Upper lobe of left lung (tissue), 6 donors: ENCODE results near the gene SPACA9. TPM values are rescaled to one million over a fixed set of nuclear protein-coding genes. Genes with fewer than 3 reads are reported as not detected.

Experiments
- ATAC-seq, 2 donors: fragments of 200-7000 bp; cut with Tn5 transposase; one replicate each; pipeline ENCODE4 v1.9.1; 2022; ENCODE audit warnings: mild to moderate bottlenecking in 2 of 2, moderate library complexity in 2 of 2; ENCODE audit not compliant: low FRiP score in 2 of 2
- DNase-seq, 2 donors: peaks; one replicate each; pipeline ENCODE4 v3.0.0-alpha.2; 2019 to 2020
- H3K27ac ChIP-seq, 4 donors: fragments of 200-600 bp; sonication (generic); one replicate each; pipeline ENCODE4 v1.5.1; 2016 to 2019
- H3K27me3 ChIP-seq, 4 donors: fragments of 200-600 bp; sonication (generic); one replicate each; pipeline ENCODE4 v1.5.1; 2017 to 2019
- H3K36me3 ChIP-seq, 4 donors: fragments of 200-600 bp; sonication (generic); one replicate each; pipeline ENCODE4 v1.5.1; 2016 to 2019
- H3K4me1 ChIP-seq, 4 donors: fragments of 200-600 bp; sonication (generic); one replicate each; pipeline ENCODE4 v1.5.1; 2018 to 2019
- H3K4me3 ChIP-seq, 4 donors: fragments of 200-600 bp; sonication (generic); one replicate each; pipeline ENCODE4 v1.5.1; 2017 to 2019; ENCODE audit warnings: mild to moderate bottlenecking in 2 of 4, moderate library complexity in 1 of 4
- H3K9me3 ChIP-seq, 4 donors: fragments of 200-600 bp; sonication (generic); one replicate each; pipeline ENCODE4 v1.5.1; 2018 to 2019
- EP300 ChIP-seq, 4 donors: sonication (generic); formaldehyde crosslinking; IDR thresholded peaks; one replicate each; pipeline ENCODE4 v1.5.1; 2017; ENCODE audit warnings: antibody characterized with exemption in 4 of 4, control low read depth in 2 of 4
- POLR2A ChIP-seq, 4 donors: fragments of 450-650 bp; IDR thresholded peaks; one replicate each; pipeline ENCODE4 v1.5.1; 2016 to 2017; ENCODE audit warnings: antibody characterized with exemption in 4 of 4, mild to moderate bottlenecking in 2 of 4
- POLR2AphosphoS5 ChIP-seq, 2 donors: sonication (generic); formaldehyde crosslinking; IDR thresholded peaks; one replicate each; pipeline ENCODE4 v1.5.1; 2017; ENCODE audit warnings: antibody characterized with exemption in 2 of 2
- WGBS, 2 donors: methylation state at CpG; one replicate each; pipeline ENCODE4 v1.1.5; 2017 to 2018; 5-methylcytosine and 5-hydroxymethylcytosine counted together
- total RNA-seq, 6 donors: library from RNA; depleted of rRNA in 4 of 6; stranded (reverse); fragments of >200 nt in 4 of 6; gene quantifications; one replicate each; pipeline versions ENCODE4 v1.1.0 to v1.2.1, GENCODE V29; 2016 to 2021
- TF ChIP-seq, protein P1 (sequence below), 6 experiments: fragments of 450-650 bp in 4 of 6; fragments of 200-600 bp in 2 of 6; sonication (generic) in 2 of 6; IDR thresholded peaks; one replicate each; pipeline ENCODE4 v1.5.1; 2016 to 2019; ENCODE audit warnings: antibody characterized with exemption in 6 of 6
- donor health status: DM: no; HTN: no; CAD: no; lungs with moderate emphysema.
- donor health status: DM: no; HTN: yes; CAD: no; lungs with severe emphysema.

Gene SPACA9
- total RNA-seq, 6 donors from 2014 or later, result 4.4 to 27.1 (median 7.1) TPM

DNA sequence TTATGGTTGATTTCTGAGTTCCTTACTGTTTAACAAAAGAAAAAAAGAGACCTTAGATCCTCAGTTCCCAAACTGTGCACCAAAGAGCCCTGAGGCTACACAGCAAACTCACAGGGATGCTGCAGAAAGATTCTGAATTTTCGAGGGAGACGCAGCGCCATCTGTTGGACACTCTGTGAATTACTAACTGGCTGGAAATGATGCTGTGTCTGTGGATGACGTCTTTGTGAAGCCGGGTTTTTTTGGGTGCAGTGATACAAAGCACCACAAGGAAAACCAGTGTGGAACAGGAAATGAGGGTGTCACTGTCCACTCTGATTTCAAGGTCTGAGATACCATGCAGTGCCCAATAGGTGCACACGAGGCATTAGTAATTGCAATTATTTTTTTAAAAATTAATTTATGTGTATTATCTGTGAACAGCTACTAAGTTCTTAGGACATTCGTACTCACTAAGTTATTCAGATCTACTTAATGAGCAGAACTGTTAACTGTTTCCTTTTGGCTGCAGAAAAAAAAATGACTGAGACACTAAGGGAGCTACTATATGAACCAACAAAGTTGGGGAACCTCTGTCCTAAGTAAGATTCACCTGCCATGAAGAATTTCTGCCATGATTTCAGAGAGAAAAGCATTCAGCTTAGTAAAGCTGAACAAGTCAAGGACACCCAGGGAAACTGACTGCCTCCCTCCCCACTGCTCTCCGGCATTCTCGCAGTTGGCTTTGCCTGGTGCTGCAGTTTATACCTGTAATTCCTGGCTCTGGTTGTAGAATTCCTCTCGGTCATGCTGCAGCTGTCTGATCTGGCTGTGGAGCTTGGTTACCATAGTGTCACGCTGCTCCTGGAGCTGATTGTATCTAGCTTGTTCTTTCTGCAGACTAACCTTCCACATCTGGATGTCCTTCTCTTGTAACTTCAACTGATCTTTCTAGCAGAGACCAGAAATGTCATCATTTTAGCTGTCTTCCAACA is 23.4 kb downstream of the SPACA9 start:
- DNase-seq (peak in 1 of 2 donors; percentile 59), ATAC-seq (peak; percentile 82 to 91)
- 50 to 53% methylated on average over 11 of the region's 11 CpGs for WGBS, 2 donors
- H3K9me3 ChIP-seq, result no peaks in the 10 kb centered on the region
- H3K36me3 ChIP-seq, result peaks cover 11 to 90% (median 73%) of the 10 kb centered on the region in 4 donors
- H3K27me3 ChIP-seq, result no peaks in the 10 kb centered on the region
- H3K4me3 ChIP-seq, result no peak overlapping the region
- no peaks in the 10 kb centered on the region for H3K4me1 ChIP-seq
- TF ChIP-seq POLR2A (IDR thresholded peaks at IDR 0.05), result no peak
- TF ChIP-seq, protein P1, sequence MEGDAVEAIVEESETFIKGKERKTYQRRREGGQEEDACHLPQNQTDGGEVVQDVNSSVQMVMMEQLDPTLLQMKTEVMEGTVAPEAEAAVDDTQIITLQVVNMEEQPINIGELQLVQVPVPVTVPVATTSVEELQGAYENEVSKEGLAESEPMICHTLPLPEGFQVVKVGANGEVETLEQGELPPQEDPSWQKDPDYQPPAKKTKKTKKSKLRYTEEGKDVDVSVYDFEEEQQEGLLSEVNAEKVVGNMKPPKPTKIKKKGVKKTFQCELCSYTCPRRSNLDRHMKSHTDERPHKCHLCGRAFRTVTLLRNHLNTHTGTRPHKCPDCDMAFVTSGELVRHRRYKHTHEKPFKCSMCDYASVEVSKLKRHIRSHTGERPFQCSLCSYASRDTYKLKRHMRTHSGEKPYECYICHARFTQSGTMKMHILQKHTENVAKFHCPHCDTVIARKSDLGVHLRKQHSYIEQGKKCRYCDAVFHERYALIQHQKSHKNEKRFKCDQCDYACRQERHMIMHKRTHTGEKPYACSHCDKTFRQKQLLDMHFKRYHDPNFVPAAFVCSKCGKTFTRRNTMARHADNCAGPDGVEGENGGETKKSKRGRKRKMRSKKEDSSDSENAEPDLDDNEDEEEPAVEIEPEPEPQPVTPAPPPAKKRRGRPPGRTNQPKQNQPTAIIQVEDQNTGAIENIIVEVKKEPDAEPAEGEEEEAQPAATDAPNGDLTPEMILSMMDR (IDR thresholded peaks at IDR 0.05), result peak; percentile 85 to 94 (median 89)
- H3K27ac ChIP-seq, result no peak overlapping the region

DNA sequence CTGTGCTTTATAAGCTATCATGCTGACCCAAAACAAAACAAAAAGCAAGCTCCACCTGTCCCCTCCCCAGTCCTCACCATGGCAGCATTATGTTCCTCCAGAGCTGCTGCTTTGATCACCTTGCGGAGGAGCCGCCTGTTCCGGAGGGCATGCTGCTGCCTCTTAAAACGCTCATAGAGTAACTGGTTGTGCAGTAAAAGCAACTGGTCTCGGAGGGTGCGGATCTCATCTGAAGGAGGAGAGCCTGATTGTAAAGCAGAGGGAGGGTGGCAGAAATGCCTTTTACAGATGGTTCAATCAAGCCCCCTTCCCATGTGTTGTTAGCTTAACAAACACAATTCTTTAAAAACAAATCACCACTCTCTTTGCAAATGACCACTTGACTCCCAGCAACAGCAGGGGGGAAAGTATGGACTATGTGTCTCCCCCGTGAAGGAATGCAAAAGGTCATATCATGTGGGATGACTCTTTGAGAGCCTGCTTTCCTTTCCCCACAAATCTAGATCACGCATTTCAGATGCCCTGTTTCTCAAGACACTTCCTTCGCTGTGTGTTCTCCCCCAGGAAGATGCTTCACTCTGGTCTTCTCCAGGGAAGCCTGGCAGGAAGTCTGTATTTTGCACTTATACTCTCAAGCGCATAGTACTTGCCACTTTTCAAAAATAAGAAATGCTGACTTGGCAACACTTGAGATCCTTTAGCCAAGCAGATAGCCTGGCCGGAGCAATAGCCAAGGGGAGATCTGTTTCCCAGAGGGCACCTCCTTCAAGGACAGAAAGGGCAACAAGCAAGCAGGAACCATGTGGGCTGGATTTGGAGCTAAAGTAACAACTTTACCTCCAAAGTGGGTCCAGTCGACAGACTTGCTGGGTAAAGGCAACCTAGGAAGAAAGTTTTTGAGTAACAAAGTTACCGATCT is 25.1 kb downstream of the SPACA9 start:
- Histone ChIP-seq H3K9me3 (no peaks in the 10 kb centered on the region), H3K4me3 (no peak overlapping the region), H3K27ac (no peak overlapping the region), H3K4me1 (no peaks in the 10 kb centered on the region), H3K36me3 (peaks cover 4 to 80% (median 68%) of the 10 kb centered on the region in 4 donors), H3K27me3 (no peaks in the 10 kb centered on the region)
- ATAC-seq, result no peak
- no peak for DNase-seq
- WGBS, 2 donors, result 87 to 90% methylated on average over 13 of the region's 13 CpGs
- TF ChIP-seq POLR2AphosphoS5 (IDR thresholded peaks at IDR 0.05) (no peak), POLR2A (IDR thresholded peaks at IDR 0.05) (no peak), EP300 (IDR thresholded peaks at IDR 0.05) (no peak)
- TF ChIP-seq, protein P1 (IDR thresholded peaks at IDR 0.05), result no peak

DNA sequence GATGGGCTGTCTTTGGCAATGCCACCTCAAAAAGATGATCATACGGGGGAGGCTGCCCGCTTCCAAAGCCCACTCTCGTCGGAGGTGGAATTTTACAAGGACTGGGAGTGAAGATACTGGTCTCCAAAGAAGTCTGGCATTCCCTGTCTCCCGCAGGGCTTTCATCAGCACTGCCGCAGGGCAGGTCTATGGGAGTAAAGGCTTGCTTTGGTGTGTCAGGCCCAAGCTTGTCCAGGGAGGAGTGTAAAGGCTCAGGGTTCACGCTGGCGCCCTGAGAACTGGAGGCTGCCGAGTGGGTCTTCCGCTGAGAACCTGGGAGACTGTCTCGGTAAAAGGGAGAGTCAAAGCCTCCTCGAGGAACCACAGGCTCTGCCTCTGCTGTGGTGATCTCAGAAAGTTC is 27.0 kb downstream of the SPACA9 start:
- TF ChIP-seq POLR2A (IDR thresholded peaks at IDR 0.05) (no peak), POLR2AphosphoS5 (IDR thresholded peaks at IDR 0.05) (no peak), EP300 (IDR thresholded peaks at IDR 0.05) (no peak)
- TF ChIP-seq, protein P1 (IDR thresholded peaks at IDR 0.05), result no peak
- ATAC-seq, result no peak
- no peaks in the 10 kb centered on the region for H3K27me3 ChIP-seq
- no peaks in the 10 kb centered on the region for H3K4me1 ChIP-seq
- WGBS, 2 donors, result 95 to 96% methylated on average over 12 of the region's 12 CpGs
- no peaks in the 10 kb centered on the region for H3K9me3 ChIP-seq
- H3K27ac ChIP-seq, result no peak overlapping the region
- H3K4me3 ChIP-seq, result no peak overlapping the region
- H3K36me3 ChIP-seq, result peaks cover 17 to 80% (median 65%) of the 10 kb centered on the region in 4 donors
- DNase-seq, result no peak

DNA sequence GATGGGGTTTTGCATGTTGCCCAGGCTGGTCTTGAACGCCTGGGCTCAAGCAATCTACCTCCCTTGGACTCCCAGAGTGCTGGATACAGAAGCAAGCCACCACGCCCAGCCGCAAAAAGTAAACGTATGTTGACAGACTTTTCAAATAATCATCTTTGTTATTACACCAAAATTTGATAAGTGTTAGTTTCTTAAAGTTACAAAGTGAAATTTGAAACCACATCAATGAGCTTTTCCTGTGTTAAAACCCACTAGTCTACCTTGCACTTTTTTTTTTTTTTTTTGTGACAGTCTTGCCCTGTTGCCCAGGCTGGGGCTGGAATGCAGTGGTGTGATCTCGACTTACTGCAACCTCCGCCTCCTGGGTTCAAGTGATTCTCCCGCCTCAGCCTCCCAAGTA is 29.9 kb downstream of the SPACA9 start:
- no peak for ATAC-seq
- no peak overlapping the region for H3K4me3 ChIP-seq
- DNase-seq, result no peak
- 77 to 82% methylated on average over 7 of the region's 7 CpGs for WGBS, 2 donors
- peaks cover 23 to 73% (median 60%) of the 10 kb centered on the region in 4 donors for H3K36me3 ChIP-seq
- no peaks in the 10 kb centered on the region for H3K27me3 ChIP-seq
- TF ChIP-seq, protein P1 (IDR thresholded peaks at IDR 0.05), result no peak
- no peak for TF ChIP-seq POLR2AphosphoS5 (IDR thresholded peaks at IDR 0.05)
- TF ChIP-seq EP300 (IDR thresholded peaks at IDR 0.05), result no peak
- no peak for TF ChIP-seq POLR2A (IDR thresholded peaks at IDR 0.05)
- no peaks in the 10 kb centered on the region for H3K4me1 ChIP-seq
- no peaks in the 10 kb centered on the region for H3K9me3 ChIP-seq
- H3K27ac ChIP-seq, result no peak overlapping the region
